GM19395 (cell line): ENCODE results near the gene FBXL16.

ENCODE experiments used
- ATAC-seq: cut with Tn5 transposase; IDR thresholded peaks from one replicate; pipeline ENCODE4 v1.9.1; 2021; ENCODE audit warnings: mild to moderate bottlenecking, moderate library complexity; ENCODE audit not compliant: unreplicated experiment

FBXL16 gene

DNA sequence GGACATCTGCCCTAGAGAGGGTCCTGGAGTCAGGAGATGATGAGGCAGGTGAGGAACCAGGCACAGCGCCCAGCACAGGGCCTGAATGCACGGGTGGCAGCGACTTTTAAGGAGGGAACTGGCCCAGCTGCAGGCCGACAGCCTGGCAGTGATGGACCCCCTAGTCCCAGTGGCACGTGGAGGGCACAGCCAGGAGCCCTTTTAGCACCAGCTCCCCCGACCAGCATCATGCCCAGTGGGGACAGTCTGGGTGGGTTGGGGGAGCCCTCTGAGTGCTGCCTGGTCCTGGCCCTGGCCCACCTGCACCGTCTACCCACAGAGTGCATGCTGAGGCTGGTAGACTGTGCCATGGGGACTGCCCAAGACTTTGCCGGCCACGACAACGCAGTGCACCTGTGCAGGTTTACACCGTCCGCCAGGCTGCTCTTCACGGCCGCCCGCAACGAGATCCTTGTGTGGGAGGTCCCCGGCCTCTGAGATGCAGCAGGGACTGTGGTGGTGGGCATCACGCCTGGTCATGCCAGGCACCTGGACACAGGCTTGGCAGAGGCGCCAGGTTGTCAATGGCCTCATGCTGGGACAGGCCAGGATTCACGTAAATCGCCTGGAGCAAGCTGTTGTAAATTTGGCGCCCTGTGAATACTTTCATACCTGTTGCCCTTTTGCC is 38.4 kb downstream of the FBXL16 start:
- ATAC-seq: no peak

DNA sequence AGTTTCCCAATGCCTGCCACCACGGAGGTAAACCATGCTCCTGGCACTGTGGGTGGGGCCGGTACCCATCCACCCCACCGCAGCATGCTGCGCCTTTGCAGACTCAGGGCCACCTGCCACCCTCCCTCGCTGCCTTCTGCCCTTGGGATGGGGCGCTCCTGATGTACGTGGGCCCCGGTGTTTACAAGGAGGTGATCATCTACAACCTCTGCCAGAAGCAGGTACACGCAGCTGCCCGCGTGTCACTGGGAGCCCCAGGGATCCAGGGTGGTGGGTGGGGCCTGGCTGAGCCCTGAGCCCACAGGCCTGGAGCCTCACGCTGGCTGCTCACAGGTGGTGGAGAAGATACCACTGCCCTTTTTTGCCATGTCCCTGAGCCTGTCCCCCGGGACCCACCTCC is 39.0 kb downstream of the FBXL16 start:
- ATAC-seq: no peak

DNA sequence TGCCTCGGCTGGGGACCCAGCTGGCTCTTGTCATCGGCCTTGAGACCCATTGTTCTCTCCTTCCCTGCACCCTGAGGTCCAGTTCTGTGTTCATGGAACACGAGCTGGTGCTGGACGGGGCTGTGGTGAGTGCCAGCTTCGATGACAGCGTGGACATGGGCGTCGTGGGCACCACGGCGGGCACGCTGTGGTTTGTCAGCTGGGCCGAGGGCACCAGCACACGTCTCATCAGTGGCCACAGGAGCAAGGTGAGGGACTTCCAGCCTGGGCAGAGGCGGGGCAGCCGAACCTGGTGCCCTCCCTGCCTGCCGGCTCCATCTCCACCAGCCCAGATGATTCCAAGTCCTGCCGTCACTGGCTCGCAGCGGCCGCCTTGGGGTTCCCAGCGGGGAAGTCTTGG is 43.0 kb downstream of the FBXL16 start:
- ATAC-seq: no peak

DNA sequence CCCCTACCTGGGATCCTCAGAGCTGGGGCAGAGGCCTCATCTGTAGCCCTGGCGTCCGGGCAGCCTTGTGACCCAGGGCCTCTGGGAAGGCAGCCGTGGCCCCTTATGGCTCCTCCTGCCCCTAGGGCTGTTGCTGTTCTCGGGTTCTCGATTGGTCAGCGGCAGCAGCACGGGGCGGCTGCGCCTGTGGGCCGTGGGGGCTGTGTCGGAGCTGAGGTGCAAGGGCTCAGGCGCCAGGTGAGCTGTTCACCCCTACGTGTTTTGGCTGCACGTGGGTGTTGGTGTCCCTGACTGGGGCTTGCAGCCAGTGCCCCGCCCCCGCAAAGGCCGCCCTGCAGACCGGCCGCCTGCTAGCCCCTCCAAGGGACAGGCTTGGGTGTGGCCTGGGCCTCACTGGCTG is 43.5 kb downstream of the FBXL16 start:
- ATAC-seq: no peak

DNA sequence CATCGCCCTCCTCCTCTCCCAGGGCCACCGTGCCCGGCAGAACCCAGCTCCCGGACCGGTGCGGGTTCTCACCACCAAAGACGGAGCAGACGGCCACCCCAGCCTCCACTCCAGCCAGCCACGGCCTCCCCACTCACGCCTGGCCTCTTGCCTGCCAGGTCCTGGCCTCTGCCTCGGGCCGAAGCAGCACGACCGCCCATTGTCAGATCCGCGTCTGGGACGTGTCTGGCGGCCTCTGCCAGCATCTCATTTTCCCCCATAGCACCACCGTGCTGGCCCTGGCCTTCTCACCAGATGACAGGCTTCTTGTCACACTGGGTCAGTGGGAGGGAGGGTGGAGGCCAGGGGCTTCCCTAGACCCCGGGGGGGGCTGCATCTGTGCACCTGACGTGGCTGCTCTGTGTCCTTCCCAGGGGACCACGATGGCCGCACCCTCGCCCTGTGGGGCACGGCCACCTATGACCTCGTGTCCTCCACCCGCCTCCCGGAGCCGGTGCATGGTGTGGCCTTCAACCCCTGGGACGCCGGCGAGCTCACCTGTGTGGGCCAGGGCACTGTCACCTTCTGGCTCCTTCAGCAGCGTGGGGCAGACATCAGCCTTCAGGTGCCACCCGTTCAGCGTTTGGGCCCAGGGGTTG is 44.3 kb downstream of the FBXL16 start:
- peak; percentile 23 for ATAC-seq

DNA sequence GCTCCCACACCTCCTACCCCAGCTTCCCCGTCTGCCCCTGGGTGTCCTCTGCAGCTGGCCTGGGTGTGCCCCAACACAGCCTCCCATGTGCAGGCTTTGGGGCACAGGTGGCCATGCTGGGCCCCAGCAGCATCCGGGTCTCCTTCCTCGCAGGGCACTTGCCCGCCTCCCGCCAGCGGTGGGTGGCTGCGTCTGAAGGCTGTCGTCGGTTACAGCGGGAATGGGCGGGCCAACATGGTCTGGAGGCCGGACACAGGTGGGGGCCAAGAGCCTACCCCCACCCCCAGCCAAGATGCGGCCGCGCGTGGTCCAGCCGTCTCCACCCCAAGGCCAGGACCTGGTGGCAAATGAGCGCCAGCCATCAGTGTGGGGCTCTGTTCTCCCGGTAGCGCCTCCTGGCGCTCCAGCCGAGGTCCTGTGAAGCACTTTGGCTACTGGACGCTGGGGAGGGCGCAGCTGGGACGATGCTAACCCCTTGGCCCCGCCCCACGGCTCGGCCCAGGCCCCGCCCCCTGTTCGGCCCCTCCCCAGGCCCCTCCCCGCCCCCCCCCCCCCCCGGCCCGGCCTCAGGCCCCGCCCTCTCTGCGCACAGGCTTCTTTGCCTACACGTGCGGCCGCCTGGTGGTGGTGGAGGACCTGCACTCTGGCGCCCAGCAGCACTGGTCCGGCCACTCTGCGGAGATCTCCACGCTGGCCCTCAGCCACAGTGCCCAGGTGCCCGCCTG is 45.0 kb downstream of the FBXL16 start:
- peak; percentile 53 for ATAC-seq

DNA sequence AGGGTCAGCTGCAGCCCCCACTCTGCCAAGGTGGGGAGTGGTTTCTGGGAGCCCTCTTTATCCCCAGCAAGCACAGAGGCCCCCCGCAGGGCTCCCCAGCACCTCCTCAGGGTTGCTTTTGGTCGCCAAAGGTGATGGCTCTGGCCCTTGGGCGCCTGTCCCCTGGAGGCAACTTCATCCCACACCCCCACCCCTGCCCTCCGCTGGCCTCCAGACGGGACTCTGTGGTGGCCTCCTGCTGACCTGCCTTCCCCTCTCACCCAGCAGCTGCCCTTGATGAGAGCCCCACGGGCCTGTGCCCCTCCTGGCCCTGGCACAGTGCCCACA is 45.5 kb downstream of the FBXL16 start:
- no peak for ATAC-seq

DNA sequence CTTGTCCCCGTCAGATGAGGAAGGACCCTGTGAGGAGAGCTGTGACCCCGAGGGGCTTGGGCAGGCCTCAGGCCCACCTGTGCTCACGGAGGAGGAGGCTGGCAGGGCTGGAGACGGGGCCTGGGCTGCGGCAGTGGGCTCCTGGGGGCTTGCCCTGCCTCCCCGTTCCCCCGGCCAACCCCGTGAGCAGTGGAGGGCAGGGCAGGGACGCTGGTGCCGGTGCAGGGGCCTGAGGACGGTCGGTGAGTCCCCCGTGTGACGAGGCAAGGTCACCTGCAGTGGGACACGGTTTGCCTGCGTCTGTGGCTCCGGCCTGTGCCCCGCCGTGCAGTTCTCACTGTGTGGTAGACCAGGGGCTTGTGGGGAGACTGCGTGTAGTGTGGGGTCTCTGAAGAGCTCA is 46.0 kb downstream of the FBXL16 start:
- ATAC-seq: no peak

DNA sequence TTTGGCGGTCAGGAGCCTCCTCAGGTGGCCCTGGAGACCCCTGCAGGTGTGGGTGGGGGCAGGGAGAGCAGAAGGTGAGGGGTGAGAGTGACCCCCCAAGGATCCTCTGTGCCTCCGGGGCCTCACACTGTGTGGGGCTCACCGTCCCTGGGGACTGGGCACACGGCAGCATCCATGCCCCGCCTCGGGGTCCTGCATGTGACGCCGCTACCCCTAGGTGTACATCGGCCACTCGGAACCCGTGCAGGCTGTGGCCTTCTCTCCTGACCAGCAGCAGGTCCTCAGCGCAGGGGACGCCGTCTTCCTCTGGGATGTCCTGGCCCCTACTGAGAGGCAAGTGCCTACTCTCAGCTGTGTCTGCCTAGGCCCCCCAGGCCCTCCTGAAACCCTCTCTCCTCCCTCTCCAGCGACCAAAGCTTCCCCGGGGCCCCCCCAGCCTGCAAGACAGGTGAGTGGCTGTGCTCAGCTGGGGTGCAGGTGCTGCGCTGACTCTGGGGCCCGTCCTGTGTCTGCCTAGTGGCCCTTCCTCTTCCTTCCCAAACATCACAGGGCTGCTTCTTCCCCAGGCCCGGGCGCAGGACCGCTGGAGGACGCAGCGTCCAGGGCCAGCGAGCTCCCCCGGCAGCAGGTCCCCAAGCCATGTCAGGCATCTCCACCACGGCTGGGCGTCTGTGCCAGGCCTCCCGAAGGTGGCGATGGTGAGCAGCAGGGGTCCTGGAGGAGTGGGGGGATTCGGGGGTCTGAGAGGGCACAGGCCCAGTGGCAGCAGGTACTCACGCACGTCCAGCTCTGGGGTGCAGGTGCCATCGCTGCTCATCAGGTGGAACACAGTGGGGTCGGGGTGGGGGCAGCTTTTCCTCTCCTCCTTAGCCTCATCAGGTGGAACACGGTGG is 46.7 kb downstream of the FBXL16 start:
- ATAC-seq: no peak

DNA sequence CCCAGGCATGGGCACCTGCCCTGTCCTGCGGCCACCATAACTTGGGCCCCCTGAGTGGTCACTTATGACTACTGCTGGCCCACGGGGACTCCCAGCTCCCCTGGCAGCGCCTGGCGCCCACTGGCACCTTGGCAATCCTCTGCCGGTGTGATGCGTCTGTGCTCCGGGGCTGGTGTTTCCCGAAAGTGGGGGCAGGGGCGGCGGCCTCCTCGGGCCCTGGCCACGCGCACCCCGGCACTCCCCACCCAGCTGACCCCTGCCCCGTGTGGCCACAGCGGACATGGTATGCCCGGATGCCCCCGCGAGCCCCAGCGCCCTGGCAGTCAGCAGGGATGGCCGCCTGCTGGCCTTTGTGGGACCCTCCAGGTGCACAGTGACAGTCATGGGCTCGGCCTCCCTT is 48.1 kb downstream of the FBXL16 start:
- no peak for ATAC-seq

DNA sequence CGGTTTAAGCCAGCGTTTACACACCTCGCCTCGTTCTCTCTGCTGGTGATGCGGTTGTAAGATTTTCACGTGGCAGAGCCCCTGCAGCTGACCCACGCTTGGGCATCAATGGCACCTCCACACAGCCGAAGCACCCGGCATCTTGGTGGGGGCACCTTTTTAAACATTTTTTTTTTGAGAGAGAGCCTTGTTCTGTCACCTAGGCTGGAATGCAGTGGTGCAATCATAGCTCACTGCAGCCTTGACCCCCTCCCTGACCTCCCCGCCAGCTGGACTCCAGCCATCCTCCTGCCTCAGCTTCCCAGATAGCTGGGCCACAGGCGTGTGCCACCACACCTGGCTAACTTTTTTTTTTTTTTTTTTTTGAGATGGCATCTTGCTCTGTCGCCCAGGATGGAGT is 51.6 kb downstream of the FBXL16 start:
- ATAC-seq: no peak

DNA sequence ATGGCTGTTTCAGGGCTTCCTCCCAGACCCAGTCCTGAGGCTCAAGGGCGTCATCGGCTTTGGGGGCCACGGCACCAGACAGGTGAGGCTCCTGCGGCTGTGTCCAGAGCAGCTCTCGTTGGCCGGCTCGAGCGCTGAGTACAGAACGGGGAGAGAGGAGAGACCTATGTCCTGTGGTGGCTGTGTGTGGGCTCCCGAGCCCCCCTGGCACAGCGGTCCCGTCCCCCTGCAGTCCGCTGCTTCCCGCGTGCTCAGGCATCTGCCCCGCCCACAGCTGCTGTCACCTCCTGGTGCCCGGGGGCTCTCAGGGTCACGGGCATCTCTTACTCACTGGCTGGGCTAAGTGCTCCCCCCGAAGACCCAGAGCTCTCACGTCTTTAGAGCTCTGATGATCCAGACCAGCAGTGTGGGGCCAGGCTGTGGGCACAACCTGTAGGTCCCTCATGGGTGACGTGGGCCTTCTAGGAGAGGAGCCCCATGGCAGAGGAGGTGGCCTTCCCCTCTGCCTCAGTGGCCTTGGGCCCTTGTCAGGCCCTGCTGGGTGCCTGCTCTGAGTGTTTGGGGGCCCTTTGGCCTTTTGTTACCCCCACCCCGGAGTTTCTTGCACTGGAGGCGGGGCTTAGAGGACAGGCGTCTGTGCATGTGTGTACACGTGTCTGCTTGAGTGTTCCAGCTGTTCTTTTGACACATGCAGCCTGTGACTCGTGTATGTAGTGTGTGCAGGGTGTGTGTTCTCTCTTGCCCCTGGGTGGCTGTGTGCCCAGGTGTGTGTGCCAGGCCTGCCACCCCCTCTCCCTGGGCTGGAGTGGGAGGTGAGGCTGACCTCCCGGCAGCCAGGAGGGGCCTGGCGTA is 52.9 kb downstream of the FBXL16 start:
- ATAC-seq: no peak

DNA sequence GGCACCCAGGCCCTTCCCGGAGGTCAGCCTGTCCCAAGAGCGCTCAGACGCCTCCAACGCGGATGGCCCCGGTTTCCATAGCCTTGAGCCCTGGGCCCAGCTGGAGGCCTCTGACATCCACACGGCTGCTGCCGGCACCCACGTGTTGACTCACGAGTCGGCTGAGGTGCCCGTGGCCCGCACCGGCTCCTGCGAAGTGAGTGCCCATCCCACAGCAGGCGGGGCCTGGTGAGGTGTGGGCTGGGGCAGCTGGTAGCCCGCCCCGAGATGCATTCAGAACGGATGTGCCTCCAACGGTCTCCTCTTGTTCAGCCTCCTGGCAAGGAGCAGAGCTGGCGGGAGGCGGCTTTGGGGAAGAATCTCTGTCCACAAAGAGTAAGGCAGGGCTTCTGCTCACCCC is 53.8 kb downstream of the FBXL16 start:
- no peak for ATAC-seq

DNA sequence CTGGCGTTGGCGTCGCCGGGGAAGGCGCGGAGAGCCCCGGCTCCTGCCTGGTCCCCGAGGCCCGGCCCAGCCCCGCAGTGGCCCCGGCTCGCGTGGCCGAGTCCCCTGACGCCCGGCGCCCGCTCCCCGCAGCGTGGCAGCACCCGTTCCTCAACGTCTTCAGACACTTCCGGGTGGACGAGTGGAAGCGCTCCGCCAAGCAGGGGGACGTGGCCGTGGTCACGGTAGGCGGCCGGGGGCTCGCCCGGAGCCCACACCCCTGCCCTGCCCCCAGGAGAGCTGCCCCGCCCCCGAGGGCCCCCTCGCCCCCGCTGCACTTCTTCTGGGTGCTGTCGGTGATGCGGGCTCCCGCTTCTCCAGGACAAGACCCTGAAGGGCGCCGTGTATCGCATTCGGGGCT is 56.0 kb downstream of the FBXL16 start:
- no peak for ATAC-seq

DNA sequence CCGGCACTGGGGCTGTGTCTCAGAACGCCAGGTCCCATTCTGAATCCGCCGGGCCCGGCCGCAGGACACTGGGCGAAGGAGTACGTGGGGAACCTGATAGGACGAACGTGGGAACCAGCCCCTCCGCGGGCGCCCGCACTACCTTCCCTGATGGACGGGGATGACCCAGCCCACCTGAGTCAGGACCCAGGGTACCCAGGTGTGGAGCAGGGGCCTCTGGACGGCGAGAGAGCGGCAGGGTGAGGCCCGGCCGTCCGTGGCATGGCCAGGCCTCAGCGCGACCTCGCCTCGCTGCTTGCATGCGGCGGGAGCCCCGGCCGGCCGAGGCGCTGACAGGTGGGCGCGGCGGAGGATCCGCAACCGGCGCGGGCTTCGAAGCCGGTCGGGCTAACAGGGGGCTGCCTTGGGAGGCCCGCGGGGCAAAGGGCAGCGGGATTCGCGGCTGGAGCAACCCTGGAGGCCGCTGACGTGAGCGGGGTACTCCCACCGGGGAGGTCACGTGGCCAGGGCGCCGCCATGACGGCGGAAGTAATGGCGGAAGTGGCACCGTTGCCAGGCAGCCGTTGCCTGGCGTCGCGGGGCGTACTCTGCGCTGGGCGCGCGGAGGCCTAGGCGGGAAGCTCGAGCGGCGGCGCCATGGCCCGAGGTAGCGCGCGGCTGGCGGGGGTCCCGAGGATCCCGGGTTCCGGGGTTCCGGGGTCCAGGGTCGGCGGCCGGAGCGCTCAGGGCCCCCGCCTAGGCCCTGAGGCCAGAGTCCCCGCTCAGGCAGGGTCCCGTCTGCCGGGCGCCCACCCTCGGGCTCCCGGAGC is 56.6 kb downstream of the FBXL16 start, which contains the start of gene WDR90:
Gene WDR90 (plus strand): TSS at position 585 of the 809 bp plus-strand sequence. CDS start 52 bp downstream, at position 637.
- ATAC-seq: peak; percentile 75

DNA sequence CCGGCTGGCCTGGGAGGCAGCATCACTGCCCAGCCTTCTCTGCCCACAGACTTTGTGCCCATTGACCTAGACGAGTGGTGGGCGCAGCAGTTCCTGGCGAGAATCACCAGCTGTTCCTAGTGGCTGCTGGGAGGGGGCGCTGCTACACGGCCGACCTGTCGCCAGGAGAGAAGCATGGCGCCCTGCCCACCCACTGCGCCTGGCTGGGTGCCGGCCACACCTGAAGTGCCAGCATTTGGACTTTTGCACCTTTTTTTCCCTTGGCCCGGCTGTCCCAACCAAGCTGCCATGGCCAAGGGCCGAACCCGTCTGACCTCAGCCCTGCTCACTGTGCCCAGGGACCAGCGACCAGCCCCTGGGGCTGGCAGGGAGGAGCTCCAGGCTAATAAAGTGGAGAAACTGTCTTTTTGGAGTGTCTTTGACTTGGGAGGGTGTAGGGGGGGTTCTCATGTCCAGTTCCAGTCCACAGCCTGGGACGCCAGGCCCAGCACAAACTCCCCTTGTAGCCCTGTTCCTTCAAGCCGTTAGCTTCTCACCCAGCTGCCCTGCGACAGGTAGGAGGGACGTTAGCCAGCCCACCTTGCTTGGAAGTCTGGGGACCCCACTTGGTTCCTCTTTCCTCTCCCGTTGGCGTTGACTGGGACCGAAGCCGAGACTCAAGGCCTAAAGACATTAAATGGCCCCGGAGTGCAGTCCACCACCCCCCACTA is 57.4 kb downstream of the FBXL16 start:
- ATAC-seq: no peak

DNA sequence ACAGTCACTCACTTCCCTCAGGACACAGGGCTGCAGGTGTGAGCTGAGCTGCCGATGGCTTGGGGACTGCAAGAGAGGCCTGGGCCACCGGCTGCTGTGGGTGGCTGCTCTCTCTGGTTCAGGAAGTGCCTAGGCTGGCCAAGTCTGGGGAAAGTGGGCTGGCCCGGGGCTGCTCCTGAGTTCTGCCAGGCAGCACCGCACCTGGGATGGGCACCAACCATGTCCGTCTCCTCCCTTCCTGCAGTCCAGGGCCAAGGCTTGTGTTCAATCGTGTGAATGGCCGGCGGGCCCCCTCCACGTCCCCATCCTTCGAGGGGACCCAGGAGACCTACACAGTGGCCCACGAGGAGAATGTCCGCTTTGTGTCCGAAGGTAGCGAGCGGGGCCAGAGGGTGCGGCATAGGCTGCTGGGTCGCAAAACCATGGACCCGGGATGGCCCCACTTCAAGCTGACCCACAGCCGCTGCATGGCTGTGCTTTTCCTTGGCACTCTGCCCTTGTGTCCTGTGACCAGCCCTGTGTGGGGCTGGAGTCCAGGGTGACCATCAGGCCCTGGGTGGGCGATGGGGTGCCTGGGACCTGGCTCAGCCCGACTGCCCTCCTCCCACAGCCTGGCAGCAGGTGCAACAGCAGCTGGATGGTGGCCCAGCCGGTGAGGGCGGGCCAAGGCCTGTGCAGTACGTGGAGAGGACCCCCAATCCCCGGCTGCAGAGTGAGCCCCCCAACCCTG is 58.3 kb downstream of the FBXL16 start:
- ATAC-seq: no peak

DNA sequence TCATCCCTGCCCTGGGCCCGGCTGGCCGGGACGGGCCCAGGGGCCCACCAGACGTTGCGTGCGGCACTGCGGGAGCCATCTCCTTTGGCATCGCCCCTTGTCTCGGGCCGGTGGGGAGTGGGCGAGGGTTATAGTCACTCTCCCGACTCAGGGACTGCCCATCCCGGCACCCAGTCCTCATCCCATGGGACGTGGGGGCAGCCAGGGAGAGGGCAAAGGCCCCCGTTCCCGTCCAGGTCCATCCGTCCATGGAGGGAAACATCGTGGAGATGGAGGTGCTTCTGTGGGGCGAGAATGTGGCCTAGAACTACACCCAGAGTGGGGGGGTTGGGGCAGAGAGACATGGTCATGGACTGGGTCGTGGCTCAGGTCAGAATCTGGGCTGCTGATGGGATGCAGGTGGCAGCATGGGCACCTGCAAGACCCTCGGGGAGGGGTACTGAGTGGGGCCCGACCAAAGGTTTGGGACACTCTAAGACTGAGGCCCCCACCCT is 58.9 kb downstream of the FBXL16 start:
- ATAC-seq: no peak
